Adrenal gland (tissue), 5 donors: ENCODE data around the gene NRSN2.

Experiments used
- CTCF ChIP-seq, 6 experiments: fragments of 450-650 bp in 4 of 6; fragments of 200-600 bp in 2 of 6; sonication (generic) in 1 of 6; IDR thresholded peaks; 1 replicate in 5 of 6; 2 replicates in 1 of 6; pipeline versions ENCODE4 v1.5.1 to v1.8.0; 2016 to 2021; ENCODE audit warnings: antibody characterized with exemption in 6 of 6, mild to moderate bottlenecking in 2 of 6, moderate library complexity in 1 of 6
- POLR2A ChIP-seq, 2 donors: fragments of 450-650 bp; IDR thresholded peaks; one replicate each; pipeline ENCODE4 v1.6.1; 2017; ENCODE audit warnings: antibody characterized with exemption in 2 of 2, mild to moderate bottlenecking in 2 of 2, moderate library complexity in 1 of 2
- donor health status: DM: no; HTN: no; CAD: no.

DNA sequence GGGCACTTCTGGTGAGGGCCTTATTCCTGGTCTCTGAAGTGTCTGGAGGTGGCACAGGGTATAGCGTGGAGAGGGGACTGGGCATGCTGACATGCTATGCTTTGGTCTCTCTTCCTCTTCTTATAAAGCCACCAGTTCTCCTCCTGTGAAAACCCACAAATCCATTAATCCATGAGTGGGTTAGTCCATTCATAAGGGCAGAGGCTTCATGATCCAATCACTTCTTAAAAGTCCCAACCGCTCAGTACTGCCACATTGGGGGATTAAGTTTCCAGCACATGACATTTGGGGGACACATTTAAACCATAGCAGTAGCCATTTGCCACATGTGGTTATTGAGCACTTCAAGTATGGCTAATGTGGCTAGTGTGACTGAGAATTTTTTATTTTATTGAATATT, 29.8 kb downstream of the NRSN2 start:
- TF ChIP-seq POLR2A (IDR thresholded peaks at IDR 0.05) = no peak
- no peak for TF ChIP-seq CTCF (IDR thresholded peaks at IDR 0.05)
